Measurements from ENCODE around the gene MUC5AC.
"Not testable (repeated sequence)": the region's sequence is repeated elsewhere in the genome, so short reads cannot be mapped to it uniquely, and the experiment has no call there.

MUC5AC gene

DNA sequence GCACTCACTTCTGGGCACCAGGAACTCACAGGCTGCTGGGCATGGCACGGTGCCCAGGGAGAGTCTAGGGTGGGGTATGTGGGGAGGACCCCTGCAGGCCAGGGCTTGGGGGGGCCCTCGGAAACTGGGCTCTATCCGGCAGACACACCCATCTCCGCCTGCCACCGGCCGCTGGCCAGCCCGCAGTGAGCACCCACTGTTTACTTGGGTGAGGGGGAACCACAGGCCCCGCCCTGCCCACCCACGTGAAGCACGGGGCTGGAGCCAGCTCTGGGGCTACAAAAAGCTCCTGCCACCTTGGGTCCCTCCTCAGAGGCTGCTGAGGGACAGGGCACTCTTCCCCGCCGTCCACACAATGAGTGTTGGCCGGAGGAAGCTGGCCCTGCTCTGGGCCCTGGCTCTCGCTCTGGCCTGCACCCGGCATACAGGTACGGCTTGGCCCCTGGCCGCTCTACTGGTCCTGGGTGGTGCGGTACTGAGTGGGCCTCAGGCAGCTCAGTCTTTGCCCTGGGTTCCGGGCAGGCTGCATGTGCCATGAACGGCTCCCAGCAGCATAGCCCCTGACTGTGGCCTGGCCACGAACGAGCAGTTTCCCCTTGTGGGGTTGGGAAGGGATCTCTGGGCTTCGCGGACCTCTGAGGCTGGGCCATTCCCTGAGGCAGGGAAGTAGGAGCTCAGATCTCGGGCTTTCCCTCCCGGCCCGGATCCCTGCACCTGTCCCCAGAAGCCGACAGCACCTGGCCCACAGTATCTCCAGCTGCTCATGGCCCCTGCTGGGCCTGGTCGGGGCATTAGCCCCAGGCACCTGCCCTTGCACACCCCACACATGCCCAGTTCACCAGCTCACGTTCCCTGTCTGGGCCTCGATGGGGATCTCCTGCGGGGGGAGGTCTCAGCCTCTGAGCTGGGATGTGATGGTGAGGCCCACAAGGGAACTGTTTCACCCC, at the start of gene MUC5AC:
MUC5AC (plus strand) TSS at position 309 of the 947 bp plus-strand sequence; CDS start at position 356, 47 bp downstream.
- DNase-seq, result no peak

DNA sequence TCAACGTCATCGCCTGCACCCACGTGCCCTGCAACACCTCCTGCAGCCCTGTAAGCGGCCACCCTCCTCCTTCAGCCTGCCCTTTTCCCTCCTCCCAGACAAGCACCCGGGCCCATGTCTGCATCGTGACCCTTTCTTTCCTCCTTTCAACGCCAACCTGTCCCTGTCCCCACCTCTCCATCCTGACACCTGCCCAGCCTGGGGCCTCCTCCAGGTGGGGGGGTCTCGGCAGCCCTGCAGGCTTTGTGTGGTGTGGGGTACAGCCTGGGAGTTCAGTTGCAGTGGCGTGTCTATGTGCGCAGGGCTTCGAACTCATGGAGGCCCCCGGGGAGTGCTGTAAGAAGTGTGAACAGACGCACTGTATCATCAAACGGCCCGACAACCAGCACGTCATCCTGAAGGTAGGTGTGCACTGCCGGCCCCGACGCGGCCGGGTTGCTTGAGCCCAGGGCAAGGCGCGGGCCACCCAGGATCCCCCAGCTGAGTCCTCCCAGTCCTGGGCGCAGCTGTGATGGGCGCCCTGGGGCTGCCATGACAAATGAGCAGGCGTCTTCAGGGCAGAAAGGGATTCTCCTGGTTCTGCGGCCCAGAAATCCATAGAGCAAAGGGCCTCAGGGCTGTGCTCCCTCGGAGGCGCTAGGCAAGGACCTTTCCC, 49.4 kb upstream of the MUC5AC start:
- DNase-seq, result no peak

- DNase-seq, result no peak
Measured at GRCh38 chr11:1109101-1109917, 48.4 kb upstream of the MUC5AC start.

- no peak for DNase-seq
Measured at GRCh38 chr11:1109918-1110705, 47.6 kb upstream of the MUC5AC start.

- no peak for DNase-seq
Measured at GRCh38 chr11:1111545-1112212, 46.1 kb upstream of the MUC5AC start.

- DNase-seq, result no peak
Measured at GRCh38 chr11:1112351-1113191, 45.2 kb upstream of the MUC5AC start.

GRCh38 chr11:1113405-1114201, 44.1 kb upstream of the MUC5AC start:
- no peak for DNase-seq

DNA sequence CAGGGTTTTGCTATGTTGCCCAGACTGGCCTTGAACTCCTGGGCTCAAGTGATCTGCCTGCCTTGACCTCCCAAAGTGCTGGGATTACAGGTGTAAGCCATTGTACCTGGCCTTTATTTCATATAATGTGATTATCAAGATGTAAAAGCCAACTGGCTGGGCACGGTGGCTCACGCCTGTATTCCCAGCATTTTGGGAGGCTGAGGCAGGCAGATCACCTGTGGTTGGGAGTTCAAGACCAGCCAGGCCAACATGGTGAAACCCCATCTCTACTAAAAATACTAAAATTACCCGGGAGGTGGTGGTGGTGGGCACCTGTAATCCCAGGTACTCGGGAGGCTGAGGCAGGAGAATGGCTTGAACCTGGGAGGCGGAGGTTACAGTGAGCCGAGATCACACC, 42.5 kb upstream of the MUC5AC start:
- DNase-seq, result not testable (repeated sequence)

DNA sequence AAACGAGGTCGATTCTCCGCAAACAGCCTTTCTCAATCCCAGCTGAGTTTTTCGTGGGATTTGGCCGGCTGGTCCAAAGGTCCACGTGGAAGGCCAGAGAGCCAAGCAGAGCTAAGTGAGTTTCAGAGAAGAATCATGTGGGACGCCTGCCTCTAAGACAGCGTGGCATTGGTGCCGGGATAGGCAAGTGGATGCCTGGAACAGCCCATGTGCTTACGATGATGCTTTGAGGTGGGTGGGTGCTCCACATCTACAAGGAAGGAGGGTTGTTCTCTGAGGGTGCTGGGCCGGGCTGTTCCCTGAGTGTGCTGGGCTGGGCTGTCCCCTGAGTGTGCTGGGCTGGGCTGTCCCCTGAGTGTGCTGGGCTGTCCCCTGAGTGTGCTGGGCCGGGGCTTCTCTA, 41.6 kb upstream of the MUC5AC start:
- no peak for DNase-seq

DNA sequence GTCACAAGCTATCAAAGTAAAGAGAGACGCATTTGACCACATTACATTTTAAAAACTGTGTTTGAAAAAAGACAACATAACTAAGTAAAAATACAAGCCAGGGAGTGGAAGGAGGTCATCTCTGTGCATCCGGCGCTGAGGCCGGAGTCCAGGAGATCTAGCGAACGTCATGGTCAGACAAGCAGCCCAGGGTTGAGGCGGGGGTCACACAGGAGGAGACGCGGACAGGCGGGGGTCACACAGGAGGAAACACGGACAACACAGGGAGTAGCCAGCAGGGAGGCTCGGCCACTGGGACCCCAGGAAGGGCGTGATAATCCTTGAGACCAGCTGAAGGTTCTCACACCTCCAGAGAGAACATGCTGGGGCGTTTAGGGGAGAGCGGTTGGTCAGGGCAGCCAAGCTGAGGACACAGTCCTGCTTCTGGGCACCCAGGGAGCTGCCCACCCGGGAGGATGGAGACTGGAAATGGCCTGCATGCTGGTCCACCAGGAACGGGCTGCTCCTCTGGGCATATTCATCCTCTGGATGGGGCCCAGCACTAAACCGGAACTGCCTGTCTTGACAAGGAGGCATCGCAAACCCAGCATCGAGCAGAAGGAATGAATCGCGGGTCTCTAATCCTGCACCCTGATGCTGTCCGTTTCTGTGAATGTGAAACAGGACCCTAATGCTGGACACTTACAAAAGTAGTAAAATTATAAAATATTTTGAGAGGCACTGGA, 40.9 kb upstream of the MUC5AC start:
- DNase-seq, result no peak

- no peak for DNase-seq
Measured at GRCh38 chr11:1117992-1118391, 39.8 kb upstream of the MUC5AC start.

DNA sequence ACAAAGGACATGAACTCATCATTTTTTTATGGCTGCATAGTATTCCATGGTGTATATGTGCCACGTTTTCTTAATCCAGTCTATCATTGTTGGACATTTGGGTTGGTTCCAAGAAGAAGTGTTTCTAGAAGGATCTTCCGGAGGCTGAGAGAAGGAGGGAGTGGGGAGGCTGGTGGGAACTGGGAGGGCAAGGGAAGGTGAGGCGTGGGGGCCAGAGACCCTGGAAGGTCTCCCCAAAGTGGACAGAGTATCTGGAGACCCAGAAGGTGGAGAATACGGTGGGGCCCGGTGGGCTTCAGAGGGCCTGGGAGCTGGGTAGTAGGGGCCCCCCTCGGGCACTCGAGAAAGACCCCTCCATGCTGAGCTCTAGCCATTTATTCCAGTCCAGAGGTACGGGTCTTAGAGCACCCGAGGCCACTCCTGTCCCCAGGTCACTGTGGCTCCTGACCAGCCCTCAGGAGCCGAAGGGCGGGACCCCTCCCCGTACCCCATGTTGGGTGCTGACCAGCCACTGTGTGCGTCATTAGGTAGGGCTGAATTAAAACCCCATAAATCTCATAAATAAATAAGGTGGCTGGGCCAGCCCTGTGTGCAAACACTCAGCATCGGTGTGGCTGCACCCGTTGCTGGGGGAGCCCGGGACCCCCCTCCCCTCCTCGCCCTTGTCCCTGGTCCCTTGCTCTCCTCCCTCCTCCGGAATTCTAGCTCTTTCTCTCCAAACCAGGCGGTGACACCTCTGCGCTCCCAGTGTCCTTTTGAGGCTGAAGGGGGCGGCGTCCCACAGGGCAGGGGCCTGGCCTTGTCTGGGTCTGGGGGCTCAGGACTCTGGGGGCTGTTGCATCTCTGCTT, 38.8 kb upstream of the MUC5AC start:
- DNase-seq, result no peak

- no peak for DNase-seq
Measured at GRCh38 chr11:1119604-1120146, 38.1 kb upstream of the MUC5AC start.

DNA sequence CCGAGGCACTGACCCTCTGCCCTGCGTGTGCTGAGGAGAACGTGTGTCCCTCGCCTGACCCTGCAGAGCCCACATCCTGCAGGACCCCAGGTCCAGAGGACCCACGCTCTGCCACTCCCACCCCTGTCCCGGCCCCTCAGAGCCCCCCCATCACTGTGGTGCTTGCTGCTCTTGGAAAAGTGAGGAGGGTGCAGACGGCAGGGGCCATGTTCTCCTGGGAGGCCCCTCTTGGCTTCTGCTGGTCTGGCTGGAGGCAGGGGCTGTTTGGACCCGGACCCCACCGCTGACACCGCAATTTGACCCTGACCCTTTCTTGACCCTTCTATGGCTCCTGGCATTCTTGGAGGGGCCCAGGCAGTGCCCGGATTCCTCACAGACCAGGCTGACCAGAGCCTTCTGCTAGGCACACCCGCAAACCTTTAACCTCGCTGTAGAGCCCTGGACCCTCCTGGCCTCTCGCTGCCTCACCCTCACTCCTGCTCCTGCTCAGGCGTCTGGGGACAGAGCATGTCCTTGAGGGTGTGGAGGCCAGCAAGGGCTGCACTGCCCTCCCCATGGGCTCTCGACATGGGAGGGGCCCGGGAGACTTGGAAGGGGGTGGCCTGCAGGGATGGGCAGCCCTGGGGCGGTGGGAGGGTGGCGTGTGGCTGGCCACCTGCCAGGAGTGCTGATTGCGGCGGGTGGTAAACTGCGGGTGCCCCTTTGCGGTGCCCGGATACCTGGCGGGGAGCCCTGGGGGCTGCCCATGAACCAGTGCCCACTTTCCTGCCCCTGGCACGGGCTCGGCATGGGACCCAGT, 37.0 kb upstream of the MUC5AC start:
- no peak for DNase-seq

GRCh38 chr11:1121331-1121812, 36.4 kb upstream of the MUC5AC start:
- DNase-seq, result no peak

- DNase-seq, result no peak
Measured at GRCh38 chr11:1121813-1122663, 35.7 kb upstream of the MUC5AC start.
